ENCODE measurements around the gene EYA2.

The EYA2 gene

DNA sequence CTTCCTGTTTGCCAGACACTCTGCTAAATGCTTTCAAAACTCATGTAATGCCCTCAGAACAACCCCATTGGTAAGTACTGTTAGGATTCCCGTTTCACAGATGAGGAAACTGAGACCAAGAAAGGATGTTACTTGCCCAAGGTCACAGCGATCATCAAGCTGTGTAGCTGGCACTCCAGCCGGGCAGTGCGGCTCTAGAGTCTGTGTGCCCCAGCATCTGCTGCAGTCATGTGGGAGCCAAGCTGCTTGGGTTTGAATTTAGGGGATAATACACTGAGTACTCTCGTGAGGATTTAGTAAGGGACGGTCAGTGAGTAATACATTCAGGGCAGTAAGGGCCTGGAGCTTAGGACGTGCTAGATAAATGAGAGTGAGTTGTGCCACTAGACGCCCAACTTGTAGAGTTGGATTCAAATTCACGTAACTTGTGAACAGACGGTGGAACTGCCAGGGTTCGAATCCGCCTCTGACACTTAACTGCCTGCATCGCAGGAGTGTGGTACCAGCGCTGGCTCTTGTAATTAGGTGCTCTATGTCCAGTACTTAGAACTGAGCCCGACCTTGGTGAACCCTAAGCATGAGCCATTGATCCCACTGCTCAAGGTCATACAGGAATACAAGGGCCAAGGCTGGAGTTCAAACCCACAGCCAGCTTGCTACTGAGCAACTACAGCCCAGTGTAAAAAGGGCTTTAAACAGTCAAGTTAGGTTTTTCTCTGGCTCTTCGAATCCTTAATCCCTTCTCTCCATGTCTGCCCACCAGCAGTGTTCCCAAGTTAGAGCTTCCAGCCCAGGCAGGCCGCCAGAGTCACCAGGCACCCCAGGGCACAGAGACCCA, 70.2 kb downstream of the EYA2 start:
- H3K9ac ChIP-seq (ENCODE audit: low read depth, low read length, poor library complexity, severe bottlenecking) = no peak overlapping the region
- TF ChIP-seq, protein P1, sequence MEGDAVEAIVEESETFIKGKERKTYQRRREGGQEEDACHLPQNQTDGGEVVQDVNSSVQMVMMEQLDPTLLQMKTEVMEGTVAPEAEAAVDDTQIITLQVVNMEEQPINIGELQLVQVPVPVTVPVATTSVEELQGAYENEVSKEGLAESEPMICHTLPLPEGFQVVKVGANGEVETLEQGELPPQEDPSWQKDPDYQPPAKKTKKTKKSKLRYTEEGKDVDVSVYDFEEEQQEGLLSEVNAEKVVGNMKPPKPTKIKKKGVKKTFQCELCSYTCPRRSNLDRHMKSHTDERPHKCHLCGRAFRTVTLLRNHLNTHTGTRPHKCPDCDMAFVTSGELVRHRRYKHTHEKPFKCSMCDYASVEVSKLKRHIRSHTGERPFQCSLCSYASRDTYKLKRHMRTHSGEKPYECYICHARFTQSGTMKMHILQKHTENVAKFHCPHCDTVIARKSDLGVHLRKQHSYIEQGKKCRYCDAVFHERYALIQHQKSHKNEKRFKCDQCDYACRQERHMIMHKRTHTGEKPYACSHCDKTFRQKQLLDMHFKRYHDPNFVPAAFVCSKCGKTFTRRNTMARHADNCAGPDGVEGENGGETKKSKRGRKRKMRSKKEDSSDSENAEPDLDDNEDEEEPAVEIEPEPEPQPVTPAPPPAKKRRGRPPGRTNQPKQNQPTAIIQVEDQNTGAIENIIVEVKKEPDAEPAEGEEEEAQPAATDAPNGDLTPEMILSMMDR (conservative IDR thresholded peaks at IDR 0.05; ENCODE audit: low read length) = no peak
- no peak for TF ChIP-seq EZH2phosphoT487 (IDR thresholded peaks at IDR 0.05; ENCODE audit: borderline replicate concordance)
- H3K27me3 ChIP-seq (ENCODE audit: insufficient read depth, low read length, poor library complexity, severe bottlenecking) = no peaks in the 10 kb centered on the region
- H3K79me2 ChIP-seq (ENCODE audit: insufficient read depth, low read length) = no peaks in the 10 kb centered on the region
- no peaks in the 10 kb centered on the region for H3K4me1 ChIP-seq (ENCODE audit: insufficient read depth, low read length, poor library complexity, severe bottlenecking)
- H3F3A ChIP-seq (ENCODE audit: low read depth) = no peaks in the 10 kb centered on the region
- no peaks in the 10 kb centered on the region for H3K9me3 ChIP-seq (ENCODE audit: insufficient read depth, low read depth, low read length)
- H3K4me3 ChIP-seq (ENCODE audit: low read length, poor library complexity, severe bottlenecking) = no peak overlapping the region
- no peak overlapping the region for H3K4me2 ChIP-seq (ENCODE audit: low read depth, low read length, poor library complexity, severe bottlenecking)
- H3K9me2 ChIP-seq (replicated peaks; ENCODE audit: low read depth, low read length) = no peaks in the 10 kb centered on the region
- H3K36me3 ChIP-seq (ENCODE audit: insufficient read depth, low read length) = no peaks in the 10 kb centered on the region
- H4K20me1 ChIP-seq (ENCODE audit: insufficient read depth, low read length, poor library complexity, severe bottlenecking) = no peaks in the 10 kb centered on the region
- no peak overlapping the region for H2AFZ ChIP-seq (ENCODE audit: low read length)

DNA sequence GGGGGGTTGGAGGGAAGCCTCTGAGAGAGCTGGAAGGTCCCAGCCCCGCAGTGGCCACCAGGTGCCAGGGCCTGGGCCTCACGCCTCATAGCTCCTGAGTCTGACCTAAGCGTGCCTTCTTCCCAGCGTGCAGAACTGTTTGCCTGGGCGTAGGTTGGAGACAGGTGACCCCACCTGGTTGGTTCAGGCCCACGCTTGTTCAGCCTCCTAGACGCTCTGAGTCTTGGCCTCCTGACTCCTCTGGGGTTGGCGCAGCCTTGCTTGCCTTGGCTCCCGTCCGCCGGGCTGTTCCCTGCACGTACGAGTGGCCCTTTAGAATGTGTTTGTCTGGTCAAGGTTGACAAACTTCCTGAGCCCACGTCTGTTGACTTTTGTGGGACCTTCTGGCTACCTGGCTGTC, 70.8 kb downstream of the EYA2 start:
- no peak overlapping the region for H3K4me2 ChIP-seq (ENCODE audit: low read depth, low read length, poor library complexity, severe bottlenecking)
- no peaks in the 10 kb centered on the region for H3K9me3 ChIP-seq (ENCODE audit: insufficient read depth, low read depth, low read length)
- H3K4me1 ChIP-seq (ENCODE audit: insufficient read depth, low read length, poor library complexity, severe bottlenecking) = no peaks in the 10 kb centered on the region
- H3K9me2 ChIP-seq (replicated peaks; ENCODE audit: low read depth, low read length) = no peaks in the 10 kb centered on the region
- H4K20me1 ChIP-seq (ENCODE audit: insufficient read depth, low read length, poor library complexity, severe bottlenecking) = no peaks in the 10 kb centered on the region
- H3K27me3 ChIP-seq (ENCODE audit: insufficient read depth, low read length, poor library complexity, severe bottlenecking) = no peaks in the 10 kb centered on the region
- H2AFZ ChIP-seq (ENCODE audit: low read length) = no peak overlapping the region
- no peak for TF ChIP-seq EZH2phosphoT487 (IDR thresholded peaks at IDR 0.05; ENCODE audit: borderline replicate concordance)
- TF ChIP-seq, protein P1 (conservative IDR thresholded peaks at IDR 0.05; ENCODE audit: low read length) = no peak
- no peak overlapping the region for H3K4me3 ChIP-seq (ENCODE audit: low read length, poor library complexity, severe bottlenecking)
- no peaks in the 10 kb centered on the region for H3K79me2 ChIP-seq (ENCODE audit: insufficient read depth, low read length)
- no peaks in the 10 kb centered on the region for H3F3A ChIP-seq (ENCODE audit: low read depth)
- no peak overlapping the region for H3K9ac ChIP-seq (ENCODE audit: low read depth, low read length, poor library complexity, severe bottlenecking)
- H3K36me3 ChIP-seq (ENCODE audit: insufficient read depth, low read length) = no peaks in the 10 kb centered on the region

DNA sequence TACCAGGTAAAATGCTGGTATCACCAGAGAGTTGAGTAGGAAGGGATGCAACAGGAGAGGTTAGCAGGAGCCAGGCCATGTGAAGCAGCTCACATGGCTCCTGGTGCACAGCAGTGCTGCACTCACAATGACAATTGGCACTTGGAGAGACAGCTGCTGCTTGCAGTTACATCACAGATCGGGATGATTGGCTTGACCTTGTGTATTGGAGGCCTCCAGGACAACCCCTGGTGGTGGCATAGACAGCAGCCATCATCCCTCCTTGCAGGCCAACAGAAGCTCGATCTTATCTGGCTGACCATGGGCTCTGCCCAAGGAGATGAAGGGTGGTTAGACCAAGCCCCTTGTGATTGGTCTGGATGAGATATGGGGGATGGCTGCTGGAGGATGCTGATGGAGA, 73.0 kb downstream of the EYA2 start:
- TF ChIP-seq EZH2phosphoT487 (IDR thresholded peaks at IDR 0.05; ENCODE audit: borderline replicate concordance) = no peak
- TF ChIP-seq, protein P1 (conservative IDR thresholded peaks at IDR 0.05; ENCODE audit: low read length) = no peak
- Histone ChIP-seq H3K79me2 (ENCODE audit: insufficient read depth, low read length) (no peaks in the 10 kb centered on the region), H3K4me2 (ENCODE audit: low read depth, low read length, poor library complexity, severe bottlenecking) (no peak overlapping the region), H3F3A (ENCODE audit: low read depth) (no peaks in the 10 kb centered on the region), H2AFZ (ENCODE audit: low read length) (no peak overlapping the region), H3K9me2 (replicated peaks; ENCODE audit: low read depth, low read length) (no peaks in the 10 kb centered on the region), H3K9ac (ENCODE audit: low read depth, low read length, poor library complexity, severe bottlenecking) (no peak overlapping the region), H4K20me1 (ENCODE audit: insufficient read depth, low read length, poor library complexity, severe bottlenecking) (no peaks in the 10 kb centered on the region), H3K9me3 (ENCODE audit: insufficient read depth, low read depth, low read length) (no peaks in the 10 kb centered on the region), H3K27me3 (ENCODE audit: insufficient read depth, low read length, poor library complexity, severe bottlenecking) (no peaks in the 10 kb centered on the region), H3K4me1 (ENCODE audit: insufficient read depth, low read length, poor library complexity, severe bottlenecking) (no peaks in the 10 kb centered on the region), H3K36me3 (ENCODE audit: insufficient read depth, low read length) (no peaks in the 10 kb centered on the region), H3K4me3 (ENCODE audit: low read length, poor library complexity, severe bottlenecking) (no peak overlapping the region)

Measured in Loucy (cell line).